ENCODE data around the gene TRAPPC2L.

TRAPPC2L gene

DNA sequence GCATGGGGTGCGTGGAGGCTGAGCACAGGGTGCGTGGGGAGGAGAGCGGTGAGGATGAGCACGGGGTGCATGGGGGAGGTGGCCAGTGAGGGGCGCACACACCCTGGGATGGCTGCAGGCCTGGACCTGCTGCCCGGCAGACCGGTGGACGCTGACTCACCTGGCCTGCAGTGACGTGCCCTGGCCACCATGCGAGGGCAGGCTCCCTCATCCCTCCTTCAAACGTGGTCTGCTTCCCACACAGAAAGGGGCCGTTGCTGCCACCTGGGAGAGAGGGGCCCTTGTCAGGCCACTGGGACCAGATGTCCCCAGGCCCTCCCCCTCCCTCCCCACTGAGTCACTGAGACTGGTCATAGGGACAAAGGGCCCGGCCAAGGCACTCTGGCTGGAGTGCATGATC, 25.1 kb upstream of the TRAPPC2L start:
- in situ Hi-C loops (cut with HindIII; ENCODE audit: low sequenced_read_pairs), result no loop called here
- TF ChIP-seq CTCF (IDR thresholded peaks at IDR 0.05; ENCODE audit: low read depth, low read length), result no peak

GRCh38 chr16:88833086-88833485, 23.8 kb upstream of the TRAPPC2L start:
- no peak for DNase-seq (ENCODE audit: low read depth, low spot score)
- in situ Hi-C loops (cut with HindIII; ENCODE audit: low sequenced_read_pairs), result no loop called here

More for the DNA sequence above, 25.1 kb upstream of the TRAPPC2L start:
- no peak overlapping the region for H3K4me3 ChIP-seq (ENCODE audit: low read depth, low read length)
- no peak for DNase-seq (ENCODE audit: low read depth, low spot score)

GRCh38 chr16:88834670-88835069, 22.3 kb upstream of the TRAPPC2L start:
- H3K4me3 ChIP-seq (ENCODE audit: low read depth, low read length), result no peak overlapping the region
- TF ChIP-seq CTCF (IDR thresholded peaks at IDR 0.05; ENCODE audit: low read depth, low read length), result no peak
- in situ Hi-C loops (cut with HindIII; ENCODE audit: low sequenced_read_pairs), result no loop called here
- no peak for DNase-seq (ENCODE audit: low read depth, low spot score)

More at GRCh38 chr16:88833086-88833485, 23.8 kb upstream of the TRAPPC2L start:
- no peak overlapping the region for H3K4me3 ChIP-seq (ENCODE audit: low read depth, low read length)
- no peak for TF ChIP-seq CTCF (IDR thresholded peaks at IDR 0.05; ENCODE audit: low read depth, low read length)

DNA sequence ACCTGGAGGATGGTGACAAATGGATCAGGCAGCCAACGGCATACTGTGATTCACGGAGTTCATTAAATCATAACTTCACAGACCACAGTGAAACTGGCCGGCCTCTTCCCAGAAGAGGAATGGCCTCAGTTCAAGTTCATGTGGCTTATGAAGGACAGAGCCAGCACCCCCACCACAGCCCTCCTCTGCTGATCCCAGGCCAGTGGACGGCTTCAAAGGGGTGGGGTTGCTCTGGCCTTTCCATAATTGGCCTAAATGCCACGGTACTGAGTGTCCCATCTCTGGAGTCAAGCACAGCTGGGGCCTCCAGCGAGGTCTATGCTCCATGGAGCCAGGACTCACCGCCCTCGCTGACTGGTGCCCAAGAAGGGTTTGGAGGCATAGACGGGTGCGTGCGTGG, 21.5 kb upstream of the TRAPPC2L start:
- no peak for DNase-seq (ENCODE audit: low read depth, low spot score)
- in situ Hi-C loops (cut with HindIII; ENCODE audit: low sequenced_read_pairs), result no loop called here
- TF ChIP-seq CTCF (IDR thresholded peaks at IDR 0.05; ENCODE audit: low read depth, low read length), result no peak

GRCh38 chr16:88835818-88836217, 21.1 kb upstream of the TRAPPC2L start:
- no peak overlapping the region for H3K4me3 ChIP-seq (ENCODE audit: low read depth, low read length)
- no peak for TF ChIP-seq CTCF (IDR thresholded peaks at IDR 0.05; ENCODE audit: low read depth, low read length)
- in situ Hi-C loops (cut with HindIII; ENCODE audit: low sequenced_read_pairs), result no loop called here
- DNase-seq (ENCODE audit: low read depth, low spot score), result no peak

More for the DNA sequence above, 21.5 kb upstream of the TRAPPC2L start:
- no peak overlapping the region for H3K4me3 ChIP-seq (ENCODE audit: low read depth, low read length)

DNA sequence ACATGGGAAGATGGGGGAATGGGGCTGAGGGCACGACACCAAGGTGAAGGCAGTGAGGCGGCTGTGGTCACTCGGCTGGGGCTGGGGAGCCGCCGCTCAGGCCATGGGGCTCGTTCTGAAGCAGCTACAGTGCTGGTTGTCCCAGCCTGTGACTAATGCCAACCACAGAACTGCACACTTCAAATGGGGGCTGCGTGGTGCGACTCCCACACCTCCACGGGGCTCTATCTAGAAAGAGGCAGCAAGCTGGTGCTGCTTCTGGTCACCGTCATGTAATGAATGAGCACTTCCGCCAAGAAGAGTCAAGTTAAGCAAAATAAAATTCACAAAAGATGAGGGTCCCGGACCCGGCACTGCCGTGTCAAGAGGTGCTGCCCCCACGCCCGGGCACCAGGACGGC, 20.1 kb upstream of the TRAPPC2L start:
- TF ChIP-seq CTCF (IDR thresholded peaks at IDR 0.05; ENCODE audit: low read depth, low read length), result no peak
- DNase-seq (ENCODE audit: low read depth, low spot score), result no peak
- in situ Hi-C loops (cut with HindIII; ENCODE audit: low sequenced_read_pairs), result no loop called here
- no peak overlapping the region for H3K4me3 ChIP-seq (ENCODE audit: low read depth, low read length)

- H3K4me3 ChIP-seq (ENCODE audit: low read depth, low read length), result no peak overlapping the region
- DNase-seq (ENCODE audit: low read depth, low spot score), result no peak
- TF ChIP-seq CTCF (IDR thresholded peaks at IDR 0.05; ENCODE audit: low read depth, low read length), result no peak
- in situ Hi-C loops (cut with HindIII; ENCODE audit: low sequenced_read_pairs), result no loop called here
Measured at GRCh38 chr16:88837806-88838205, 19.1 kb upstream of the TRAPPC2L start.
